ENCODE results near the gene LRRC15.

LRRC15 gene

GRCh38 chr3:194384156-194384555 is 14.6 kb upstream of the LRRC15 start:
- no peak for DNase-seq

- DNase-seq, result no peak
These were observed 13.9 kb upstream of the LRRC15 start for GRCh38 chr3:194383276-194383940.

GRCh38 chr3:194382892-194383223 is 13.3 kb upstream of the LRRC15 start:
- DNase-seq, result no peak

GRCh38 chr3:194382196-194382891 is 12.8 kb upstream of the LRRC15 start:
- no peak for DNase-seq

- DNase-seq, result no peak
These were observed 11.9 kb upstream of the LRRC15 start for GRCh38 chr3:194381460-194381875.

GRCh38 chr3:194380326-194380725 is 10.8 kb upstream of the LRRC15 start:
- DNase-seq, result no peak

- no peak for DNase-seq
These were observed 10.1 kb upstream of the LRRC15 start for GRCh38 chr3:194379651-194380050.

GRCh38 chr3:194379231-194379630 is 9.7 kb upstream of the LRRC15 start:
- DNase-seq, result no peak

GRCh38 chr3:194377708-194378107 is 8.2 kb upstream of the LRRC15 start:
- no peak for DNase-seq

- no peak for DNase-seq
These were observed 6.7 kb upstream of the LRRC15 start for GRCh38 chr3:194376241-194376560.

- no peak for DNase-seq
These were observed 6.1 kb upstream of the LRRC15 start for GRCh38 chr3:194375473-194376240.

- DNase-seq, result no peak
These were observed 5.4 kb upstream of the LRRC15 start for GRCh38 chr3:194374935-194375334.

- no peak for DNase-seq
These were observed 4.4 kb upstream of the LRRC15 start for GRCh38 chr3:194373899-194374298.

- no peak for DNase-seq
These were observed 3.5 kb upstream of the LRRC15 start for GRCh38 chr3:194373028-194373427.

GRCh38 chr3:194370753-194371152 is 1.2 kb upstream of the LRRC15 start:
- DNase-seq, result no peak

- DNase-seq, result no peak
These were observed 625 bp downstream of the LRRC15 start for GRCh38 chr3:194368918-194369317.

GRCh38 chr3:194367992-194368841 is 1.3 kb downstream of the LRRC15 start:
- DNase-seq, result no peak

- DNase-seq, result no peak
These were observed 3.5 kb downstream of the LRRC15 start for GRCh38 chr3:194365978-194366490.

- DNase-seq, result no peak
These were observed 4.0 kb downstream of the LRRC15 start for GRCh38 chr3:194365526-194365925.

- no peak for DNase-seq
These were observed 4.7 kb downstream of the LRRC15 start for GRCh38 chr3:194364652-194365434.

GRCh38 chr3:194364314-194364651 is 5.3 kb downstream of the LRRC15 start:
- DNase-seq, result no peak

GRCh38 chr3:194360568-194360967 is 9.0 kb downstream of the LRRC15 start:
- DNase-seq, result no peak

Data from stimulated activated CD8-positive, alpha-beta memory T cell treated with anti-CD3 and anti-CD28 coated beads, Interleukin-4, amount 100 ng/mL, for 48 hours (primary cell).